Cardiac muscle cell (in vitro differentiated cells and primary cell): Measurements from ENCODE around the gene KIAA0825. TPM values are rescaled to one million over a fixed set of nuclear protein-coding genes. Genes with fewer than 3 reads are reported as not detected.

Experiments used
- DNase-seq, 2 donors: peaks; one replicate each; pipeline versions ENCODE4 v3.0.0 to v3.0.0-alpha.2; 2010 to 2017; ENCODE audit warnings: low read depth in 1 of 2, low spot score in 1 of 2
- H3K27ac ChIP-seq: fragments of 200-600 bp; sonication (generic); 2 replicates; pipeline ENCODE4 v1.5.1; 2016
- H3K27me3 ChIP-seq: fragments of 200-600 bp; sonication (generic); 2 replicates; pipeline ENCODE4 v1.6.0; 2016; ENCODE audit warnings: control low read depth
- H3K36me3 ChIP-seq: fragments of 200-600 bp; sonication (generic); 2 replicates; pipeline ENCODE4 v1.5.1; 2016; ENCODE audit warnings: control low read depth
- H3K4me1 ChIP-seq: fragments of 200-600 bp; sonication (generic); 2 replicates; pipeline ENCODE4 v1.8.1; 2017; ENCODE audit warnings: low read depth, mild to moderate bottlenecking, mixed run types
- H3K4me3 ChIP-seq: fragments of 200-600 bp; sonication (generic); 2 replicates; pipeline ENCODE4 v1.5.1; 2016; ENCODE audit warnings: mild to moderate bottlenecking
- H3K9me3 ChIP-seq: fragments of 200-600 bp; sonication (generic); 2 replicates; pipeline ENCODE4 v1.5.1; 2017; ENCODE audit warnings: low read depth, mild to moderate bottlenecking, control low read depth
- polyA plus RNA-seq: library from polyadenylated mRNA; unstranded; fragments of >200 nt; fragmentation: Nextera tagmentation; extraction: Ambion mirVana; gene quantifications from 2 replicates; pipeline ENCODE4 v1.2.1, GENCODE V29; 2016
- total RNA-seq: library from RNA; depleted of rRNA; stranded (reverse); fragments of >200 nt; gene quantifications from 2 replicates; pipeline ENCODE4 v1.2.3, GENCODE V29; 2016
- TF ChIP-seq, protein P1 (sequence below): IDR thresholded peaks from 2 replicates; pipeline ENCODE4 v1.5.1; 2012; ENCODE audit warnings: low read depth, mild to moderate bottlenecking, low read length

Gene KIAA0825
- total and polyA plus RNA-seq, 2 experiments from 2014 or later, result 1.5 to 2.1 TPM

GRCh38 chr5:94281236-94281801, 337.1 kb downstream of the KIAA0825 start:
- no peaks in the 10 kb centered on the region for H3K36me3 ChIP-seq
- DNase-seq, result no peak
- H3K4me3 ChIP-seq, result no peak overlapping the region
- H3K27me3 ChIP-seq, result peaks cover 88% of the 10 kb centered on the region
- TF ChIP-seq, protein P1, sequence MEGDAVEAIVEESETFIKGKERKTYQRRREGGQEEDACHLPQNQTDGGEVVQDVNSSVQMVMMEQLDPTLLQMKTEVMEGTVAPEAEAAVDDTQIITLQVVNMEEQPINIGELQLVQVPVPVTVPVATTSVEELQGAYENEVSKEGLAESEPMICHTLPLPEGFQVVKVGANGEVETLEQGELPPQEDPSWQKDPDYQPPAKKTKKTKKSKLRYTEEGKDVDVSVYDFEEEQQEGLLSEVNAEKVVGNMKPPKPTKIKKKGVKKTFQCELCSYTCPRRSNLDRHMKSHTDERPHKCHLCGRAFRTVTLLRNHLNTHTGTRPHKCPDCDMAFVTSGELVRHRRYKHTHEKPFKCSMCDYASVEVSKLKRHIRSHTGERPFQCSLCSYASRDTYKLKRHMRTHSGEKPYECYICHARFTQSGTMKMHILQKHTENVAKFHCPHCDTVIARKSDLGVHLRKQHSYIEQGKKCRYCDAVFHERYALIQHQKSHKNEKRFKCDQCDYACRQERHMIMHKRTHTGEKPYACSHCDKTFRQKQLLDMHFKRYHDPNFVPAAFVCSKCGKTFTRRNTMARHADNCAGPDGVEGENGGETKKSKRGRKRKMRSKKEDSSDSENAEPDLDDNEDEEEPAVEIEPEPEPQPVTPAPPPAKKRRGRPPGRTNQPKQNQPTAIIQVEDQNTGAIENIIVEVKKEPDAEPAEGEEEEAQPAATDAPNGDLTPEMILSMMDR, result no peak
- H3K27ac ChIP-seq, result no peak overlapping the region
- H3K4me1 ChIP-seq, result no peaks in the 10 kb centered on the region
- no peaks in the 10 kb centered on the region for H3K9me3 ChIP-seq

DNA sequence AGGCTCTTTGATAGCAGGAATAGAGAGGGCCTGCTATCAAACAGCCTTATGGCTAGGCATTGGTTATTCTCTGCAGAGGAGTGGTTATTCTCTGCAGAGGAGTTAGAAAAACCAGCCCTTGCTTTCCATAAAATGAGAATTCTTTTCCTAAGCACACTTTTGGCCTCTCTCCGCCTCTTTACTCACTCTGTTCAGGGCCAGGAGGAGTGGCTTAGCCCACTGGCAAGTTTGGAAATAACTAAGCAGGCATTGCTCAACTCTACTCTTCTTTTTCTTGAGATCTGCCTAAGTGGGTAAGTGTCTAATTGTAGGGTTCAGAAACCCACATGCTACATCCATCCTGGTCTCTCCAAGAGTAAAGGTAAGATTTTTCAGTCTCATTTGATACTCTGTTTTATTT, 341.7 kb downstream of the KIAA0825 start:
- Histone ChIP-seq H3K4me3 (no peak overlapping the region), H3K36me3 (no peaks in the 10 kb centered on the region), H3K27me3 (peaks cover 86% of the 10 kb centered on the region), H3K9me3 (no peaks in the 10 kb centered on the region), H3K27ac (no peak overlapping the region), H3K4me1 (no peaks in the 10 kb centered on the region)
- TF ChIP-seq, protein P1, result no peak
- DNase-seq, result peak in 1 of 2 donors; percentile 11

- TF ChIP-seq, protein P1, result no peak
- H3K27me3 ChIP-seq, result peaks cover 79% of the 10 kb centered on the region
- no peak overlapping the region for H3K27ac ChIP-seq
- no peak for DNase-seq
- H3K4me3 ChIP-seq, result no peak overlapping the region
- H3K4me1 ChIP-seq, result no peaks in the 10 kb centered on the region
- H3K36me3 ChIP-seq, result no peaks in the 10 kb centered on the region
- H3K9me3 ChIP-seq, result no peaks in the 10 kb centered on the region
Measured at GRCh38 chr5:94276048-94276447, 342.4 kb downstream of the KIAA0825 start.

DNA sequence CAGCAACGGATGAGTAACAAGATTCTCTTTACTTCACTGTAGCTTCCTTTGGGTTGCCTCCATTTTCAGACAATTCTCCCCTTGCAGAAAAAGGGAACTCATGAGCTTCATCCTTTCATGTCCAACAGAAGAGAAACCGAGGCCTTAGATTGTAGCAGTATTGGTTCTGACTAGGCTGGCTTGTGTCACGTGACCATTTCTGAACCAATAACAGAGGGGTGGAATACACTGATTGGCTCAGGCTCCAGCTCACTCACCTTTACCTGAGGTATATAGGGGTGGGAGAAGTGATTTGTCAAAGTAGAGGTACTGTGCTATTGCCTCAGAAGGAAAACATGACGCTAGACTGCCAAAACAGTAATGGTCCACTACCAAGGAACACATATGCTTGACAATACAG, 343.7 kb downstream of the KIAA0825 start:
- H3K4me1 ChIP-seq, result no peaks in the 10 kb centered on the region
- H3K36me3 ChIP-seq, result no peaks in the 10 kb centered on the region
- H3K4me3 ChIP-seq, result no peak overlapping the region
- peaks cover 66% of the 10 kb centered on the region for H3K27me3 ChIP-seq
- DNase-seq, result no peak
- no peaks in the 10 kb centered on the region for H3K9me3 ChIP-seq
- TF ChIP-seq, protein P1, result no peak
- no peak overlapping the region for H3K27ac ChIP-seq

DNA sequence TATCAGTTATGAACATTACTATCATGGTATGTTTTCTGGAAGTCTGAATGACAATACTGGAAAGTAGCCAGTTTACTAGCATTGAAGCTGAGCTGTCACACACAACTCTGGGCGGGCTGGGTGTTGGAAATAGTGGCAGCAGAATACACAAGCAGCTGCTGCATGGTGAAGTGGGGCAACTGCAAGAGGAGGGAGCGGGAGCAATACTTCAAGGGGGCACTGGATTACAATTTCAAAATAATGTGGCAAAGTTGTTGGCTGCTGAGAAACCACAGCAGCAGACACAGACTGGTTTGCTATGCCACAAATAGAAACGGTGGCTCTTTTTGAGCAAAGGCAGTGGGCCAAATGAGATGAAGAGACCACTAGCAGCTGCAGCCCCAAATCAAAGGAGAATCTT, 350.2 kb downstream of the KIAA0825 start:
- H3K4me1 ChIP-seq, result no peaks in the 10 kb centered on the region
- peaks cover 21% of the 10 kb centered on the region for H3K27me3 ChIP-seq
- H3K27ac ChIP-seq, result no peak overlapping the region
- TF ChIP-seq, protein P1, result no peak
- no peaks in the 10 kb centered on the region for H3K36me3 ChIP-seq
- no peak overlapping the region for H3K4me3 ChIP-seq
- DNase-seq, result no peak
- H3K9me3 ChIP-seq, result no peaks in the 10 kb centered on the region
